ENCODE results near the gene SLC30A1. TPM values are rescaled to one million over a fixed set of nuclear protein-coding genes. Genes with fewer than 3 reads are reported as not detected.
A peak's percentile ranks its signal among the peaks of the same experiment; 100 is the strongest.

Gene SLC30A1
- total and polyA plus RNA-seq, 12 donors = 1.4 to 26.5 (median 14.4) TPM

GRCh38 chr1:211580303-211580687, 1.3 kb upstream of the SLC30A1 start:
- Histone ChIP-seq H3K27ac (peak overlapping the region; percentile 69 to 99 (median 95)), H3K4me1 (peaks cover 0 to 57% (median 27%) of the 10 kb centered on the region in 9 donors), H3K27me3 (no peaks in the 10 kb centered on the region), H3K36me3 (peaks cover 0 to 11% (median 6%) of the 10 kb centered on the region in 9 donors), H3K4me3 (peak overlapping the region in 3 of 10 donors; percentile 94 to 95 (median 95)), H3K9me3 (no peaks in the 10 kb centered on the region)
- intact Hi-C loops (cut with DNase I) = no loop called here
- no peak for DNase-seq
- no peak for ATAC-seq
- WGBS, 2 donors = 79 to 91% methylated on average over 1 of the region's 1 CpG
- TF ChIP-seq, protein P1, sequence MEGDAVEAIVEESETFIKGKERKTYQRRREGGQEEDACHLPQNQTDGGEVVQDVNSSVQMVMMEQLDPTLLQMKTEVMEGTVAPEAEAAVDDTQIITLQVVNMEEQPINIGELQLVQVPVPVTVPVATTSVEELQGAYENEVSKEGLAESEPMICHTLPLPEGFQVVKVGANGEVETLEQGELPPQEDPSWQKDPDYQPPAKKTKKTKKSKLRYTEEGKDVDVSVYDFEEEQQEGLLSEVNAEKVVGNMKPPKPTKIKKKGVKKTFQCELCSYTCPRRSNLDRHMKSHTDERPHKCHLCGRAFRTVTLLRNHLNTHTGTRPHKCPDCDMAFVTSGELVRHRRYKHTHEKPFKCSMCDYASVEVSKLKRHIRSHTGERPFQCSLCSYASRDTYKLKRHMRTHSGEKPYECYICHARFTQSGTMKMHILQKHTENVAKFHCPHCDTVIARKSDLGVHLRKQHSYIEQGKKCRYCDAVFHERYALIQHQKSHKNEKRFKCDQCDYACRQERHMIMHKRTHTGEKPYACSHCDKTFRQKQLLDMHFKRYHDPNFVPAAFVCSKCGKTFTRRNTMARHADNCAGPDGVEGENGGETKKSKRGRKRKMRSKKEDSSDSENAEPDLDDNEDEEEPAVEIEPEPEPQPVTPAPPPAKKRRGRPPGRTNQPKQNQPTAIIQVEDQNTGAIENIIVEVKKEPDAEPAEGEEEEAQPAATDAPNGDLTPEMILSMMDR (IDR thresholded peaks at IDR 0.05) = no peak

DNA sequence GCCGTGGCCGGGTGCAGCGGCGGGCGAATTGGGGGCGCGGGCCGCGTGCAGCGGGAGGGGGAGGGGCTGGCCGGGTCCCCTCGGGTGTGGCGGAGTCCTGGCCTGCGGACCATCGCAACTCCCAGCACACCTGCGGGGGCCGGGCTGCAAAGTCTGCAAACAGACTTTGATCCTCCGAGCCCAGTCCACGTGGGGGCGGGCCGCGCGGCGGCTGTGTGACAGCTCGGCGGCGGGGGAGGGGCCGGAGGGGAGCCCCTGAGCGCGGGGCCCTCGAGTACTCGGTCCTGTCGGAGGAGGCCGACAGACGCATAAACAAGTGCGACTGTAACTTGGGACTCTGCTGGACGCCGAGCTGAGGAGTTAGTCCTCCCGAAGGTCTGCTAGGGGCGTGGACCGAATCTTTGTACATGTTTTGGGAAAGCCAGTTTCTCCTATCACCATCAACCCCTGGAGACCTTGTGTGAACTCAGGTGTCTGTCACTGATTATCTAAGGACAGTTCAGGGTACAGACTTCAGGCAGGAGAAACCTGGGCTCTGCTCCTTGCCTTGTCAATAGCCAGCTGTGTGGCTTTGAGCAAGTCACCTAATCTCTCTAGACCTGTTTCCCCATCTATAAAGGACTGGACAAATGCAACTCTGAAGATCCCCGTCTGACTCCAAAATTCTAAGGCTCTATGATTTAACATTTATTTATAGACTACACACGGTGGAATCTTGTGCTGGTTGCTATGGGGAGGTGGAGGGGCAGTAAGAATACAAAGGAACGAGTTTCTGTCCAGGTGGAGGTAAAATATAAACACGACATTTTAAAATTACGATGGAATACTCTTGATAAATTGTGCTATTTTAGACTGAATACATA, 710 bp upstream of the SLC30A1 start:
- Histone ChIP-seq H3K4me1 (peaks cover 0 to 63% (median 29%) of the 10 kb centered on the region in 9 donors), H3K36me3 (peaks cover 0 to 17% (median 11%) of the 10 kb centered on the region in 9 donors), H3K4me3 (peak overlapping the region; percentile 83 to 97 (median 94)), H3K9me3 (no peaks in the 10 kb centered on the region), H3K27me3 (no peaks in the 10 kb centered on the region), H3K27ac (peak overlapping the region; percentile 69 to 99 (median 95))
- WGBS, 2 donors = 3 to 4% methylated on average over 37 to 46 of the region's 46 CpGs
- peak; percentile 38 to 82 (median 60) for ATAC-seq
- no peak for DNase-seq
- intact Hi-C loops (cut with DNase I) = loop anchor here (1.0 to 10.0 kb wide), 12 partner anchors 33 to 107 kb away; no protein-coding TSS in a partner anchor
- TF ChIP-seq, protein P1 (IDR thresholded peaks at IDR 0.05) = peak in 2 of 9 donors; percentile 11 to 12

GRCh38 chr1:211577819-211578639, 932 bp downstream of the SLC30A1 start:
- DNase-seq (peak; percentile 63 to 79), ATAC-seq (peak; percentile 66 to 81 (median 70))
- Histone ChIP-seq H3K4me3 (peak overlapping the region; percentile 83 to 97 (median 94)), H3K27ac (peak overlapping the region; percentile 93 to 99 (median 96)), H3K9me3 (no peaks in the 10 kb centered on the region), H3K4me1 (peaks cover 0 to 73% (median 42%) of the 10 kb centered on the region in 9 donors), H3K27me3 (no peaks in the 10 kb centered on the region), H3K36me3 (peaks cover 0 to 34% (median 12%) of the 10 kb centered on the region in 9 donors)
- intact Hi-C loops (cut with DNase I) = loop anchor here (1.0 to 10.0 kb wide), 11 partner anchors 34 to 106 kb away; no protein-coding TSS in a partner anchor
- TF ChIP-seq, protein P1 (IDR thresholded peaks at IDR 0.05) = peak; percentile 77 to 97 (median 90)
- 0% methylated on average over 75 of the region's 75 CpGs for WGBS, 2 donors
